ENCODE results near the gene NRXN3.

DNA sequence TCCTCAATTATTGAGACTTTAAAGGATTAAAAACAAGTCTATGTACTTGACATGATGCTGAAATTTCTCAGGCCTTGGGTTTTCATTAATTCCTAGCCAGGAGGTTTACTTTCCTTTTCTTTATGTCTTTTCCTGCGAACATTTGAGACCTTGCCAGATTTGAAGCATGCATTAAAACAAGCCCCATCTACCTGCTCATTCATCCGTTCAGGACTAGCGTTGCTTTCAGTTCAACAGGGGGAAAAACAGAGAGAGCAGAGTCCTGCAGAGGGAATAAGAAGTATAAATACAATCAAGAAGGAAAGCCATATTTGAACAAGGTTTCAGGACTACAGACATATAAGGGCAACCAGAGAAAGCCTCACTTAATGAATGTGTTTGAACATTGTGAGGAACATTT is 1498.8 kb downstream of the NRXN3 start:
- TF ChIP-seq, protein P1, sequence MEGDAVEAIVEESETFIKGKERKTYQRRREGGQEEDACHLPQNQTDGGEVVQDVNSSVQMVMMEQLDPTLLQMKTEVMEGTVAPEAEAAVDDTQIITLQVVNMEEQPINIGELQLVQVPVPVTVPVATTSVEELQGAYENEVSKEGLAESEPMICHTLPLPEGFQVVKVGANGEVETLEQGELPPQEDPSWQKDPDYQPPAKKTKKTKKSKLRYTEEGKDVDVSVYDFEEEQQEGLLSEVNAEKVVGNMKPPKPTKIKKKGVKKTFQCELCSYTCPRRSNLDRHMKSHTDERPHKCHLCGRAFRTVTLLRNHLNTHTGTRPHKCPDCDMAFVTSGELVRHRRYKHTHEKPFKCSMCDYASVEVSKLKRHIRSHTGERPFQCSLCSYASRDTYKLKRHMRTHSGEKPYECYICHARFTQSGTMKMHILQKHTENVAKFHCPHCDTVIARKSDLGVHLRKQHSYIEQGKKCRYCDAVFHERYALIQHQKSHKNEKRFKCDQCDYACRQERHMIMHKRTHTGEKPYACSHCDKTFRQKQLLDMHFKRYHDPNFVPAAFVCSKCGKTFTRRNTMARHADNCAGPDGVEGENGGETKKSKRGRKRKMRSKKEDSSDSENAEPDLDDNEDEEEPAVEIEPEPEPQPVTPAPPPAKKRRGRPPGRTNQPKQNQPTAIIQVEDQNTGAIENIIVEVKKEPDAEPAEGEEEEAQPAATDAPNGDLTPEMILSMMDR (IDR thresholded peaks at IDR 0.05) = no peak
- TF ChIP-seq POLR2A (IDR thresholded peaks at IDR 0.05) = no peak
